ENCODE measurements around the gene PALLD. TPM values are rescaled to one million over a fixed set of nuclear protein-coding genes. Genes with fewer than 3 reads are reported as not detected.

The PALLD gene
- total RNA-seq, 1 donor from 2014 or later, result 45.6 TPM

DNA sequence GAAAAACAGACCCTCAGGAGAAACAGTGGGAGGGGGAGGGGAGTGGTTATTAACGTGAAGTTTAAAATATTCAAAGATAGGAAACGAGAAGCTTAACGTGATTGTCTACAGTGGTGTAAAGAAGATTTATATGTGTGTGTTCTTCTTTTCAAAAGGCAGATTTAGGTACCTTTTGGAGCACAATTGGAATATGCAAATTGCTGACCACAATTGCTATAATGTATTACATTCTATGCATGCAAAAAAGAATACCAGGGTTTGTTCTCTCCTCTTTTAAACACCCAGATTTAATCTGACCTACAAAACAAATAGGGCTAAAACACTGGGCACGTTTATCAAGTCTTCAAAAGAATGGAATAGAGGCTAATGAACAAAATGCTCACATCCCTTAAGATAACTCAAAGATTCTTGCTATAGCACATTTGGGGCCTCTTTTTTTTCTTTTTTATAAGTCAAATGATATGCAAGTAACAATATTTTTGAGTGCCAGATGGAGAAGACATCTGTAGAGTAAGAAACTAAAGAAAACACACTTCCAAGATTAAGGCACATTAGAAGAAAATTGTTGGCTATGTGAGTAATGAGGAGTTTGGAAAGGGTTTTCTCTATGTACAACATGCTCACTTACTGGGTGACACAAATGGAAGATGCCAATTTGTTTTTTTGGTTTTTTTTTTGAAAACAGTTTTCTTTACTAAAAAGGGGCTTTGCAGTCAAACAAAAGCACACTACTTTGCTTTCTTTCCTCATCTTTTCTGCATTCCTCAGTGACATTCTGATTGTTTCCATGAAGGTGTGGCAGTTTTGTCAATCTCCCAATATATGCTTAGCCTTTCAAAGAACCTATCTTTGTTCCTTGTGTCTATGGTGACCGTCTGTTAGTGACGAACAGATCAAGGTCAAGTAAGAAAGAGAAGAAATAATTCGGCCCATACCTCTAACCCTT is 240.3 kb downstream of the PALLD start:
- H3K4me3 ChIP-seq (ENCODE audit: low read depth, low read length), result no peak overlapping the region
- TF ChIP-seq, protein P1, sequence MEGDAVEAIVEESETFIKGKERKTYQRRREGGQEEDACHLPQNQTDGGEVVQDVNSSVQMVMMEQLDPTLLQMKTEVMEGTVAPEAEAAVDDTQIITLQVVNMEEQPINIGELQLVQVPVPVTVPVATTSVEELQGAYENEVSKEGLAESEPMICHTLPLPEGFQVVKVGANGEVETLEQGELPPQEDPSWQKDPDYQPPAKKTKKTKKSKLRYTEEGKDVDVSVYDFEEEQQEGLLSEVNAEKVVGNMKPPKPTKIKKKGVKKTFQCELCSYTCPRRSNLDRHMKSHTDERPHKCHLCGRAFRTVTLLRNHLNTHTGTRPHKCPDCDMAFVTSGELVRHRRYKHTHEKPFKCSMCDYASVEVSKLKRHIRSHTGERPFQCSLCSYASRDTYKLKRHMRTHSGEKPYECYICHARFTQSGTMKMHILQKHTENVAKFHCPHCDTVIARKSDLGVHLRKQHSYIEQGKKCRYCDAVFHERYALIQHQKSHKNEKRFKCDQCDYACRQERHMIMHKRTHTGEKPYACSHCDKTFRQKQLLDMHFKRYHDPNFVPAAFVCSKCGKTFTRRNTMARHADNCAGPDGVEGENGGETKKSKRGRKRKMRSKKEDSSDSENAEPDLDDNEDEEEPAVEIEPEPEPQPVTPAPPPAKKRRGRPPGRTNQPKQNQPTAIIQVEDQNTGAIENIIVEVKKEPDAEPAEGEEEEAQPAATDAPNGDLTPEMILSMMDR (conservative IDR thresholded peaks at IDR 0.05; ENCODE audit: low read depth, low read length), result no peak
- no peak for DNase-seq (ENCODE audit: low read depth)

DNA sequence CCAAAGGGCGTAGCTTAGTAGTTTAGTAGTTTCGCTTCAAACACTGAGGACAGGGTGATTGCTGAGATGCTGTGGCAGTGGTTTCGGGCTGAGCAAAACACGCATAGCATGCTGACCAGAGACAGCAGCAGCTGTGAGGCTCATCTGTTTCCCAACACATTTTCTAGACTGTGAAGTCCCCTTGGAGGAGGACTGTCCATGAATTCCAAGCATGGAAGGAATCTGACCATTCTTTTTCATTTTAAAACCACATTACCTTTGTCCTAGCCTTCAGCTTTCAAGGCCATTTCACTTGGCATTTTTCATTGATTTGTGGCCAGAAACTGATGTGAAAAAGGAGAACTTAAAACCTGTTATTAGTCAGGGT is 240.9 kb downstream of the PALLD start:
- H3K4me3 ChIP-seq (ENCODE audit: low read depth, low read length), result no peak overlapping the region
- DNase-seq (ENCODE audit: low read depth), result no peak
- TF ChIP-seq, protein P1 (conservative IDR thresholded peaks at IDR 0.05; ENCODE audit: low read depth, low read length), result no peak

DNA sequence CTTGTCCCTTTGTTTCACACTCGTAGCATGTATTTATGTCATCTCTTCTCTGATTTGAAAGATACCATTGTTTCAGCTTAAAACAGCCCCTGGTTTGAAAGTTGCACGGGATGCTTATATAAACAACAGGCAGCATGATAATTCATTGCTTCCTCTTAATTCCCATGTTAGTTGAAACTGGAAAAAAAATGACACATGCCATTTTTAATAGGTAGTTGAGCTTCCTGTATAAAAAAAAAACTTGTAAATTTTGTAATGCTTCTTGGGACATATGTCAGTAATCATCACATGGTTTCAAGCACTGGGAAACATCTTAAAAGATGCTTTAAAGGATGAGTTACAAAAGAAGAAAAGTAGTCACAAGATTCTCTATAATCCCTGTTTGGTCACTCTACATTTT is 243.0 kb downstream of the PALLD start:
- DNase-seq (ENCODE audit: low read depth), result no peak
- TF ChIP-seq, protein P1 (conservative IDR thresholded peaks at IDR 0.05; ENCODE audit: low read depth, low read length), result no peak
- no peak overlapping the region for H3K4me3 ChIP-seq (ENCODE audit: low read depth, low read length)

GRCh38 chr4:168740691-168741090 is 243.8 kb downstream of the PALLD start:
- H3K4me3 ChIP-seq (ENCODE audit: low read depth, low read length), result no peak overlapping the region

GRCh38 chr4:168741281-168742173 is 244.7 kb downstream of the PALLD start:
- TF ChIP-seq, protein P1 (conservative IDR thresholded peaks at IDR 0.05; ENCODE audit: low read depth, low read length), result no peak
- DNase-seq (ENCODE audit: low read depth), result no peak
- no peak overlapping the region for H3K4me3 ChIP-seq (ENCODE audit: low read depth, low read length)

More at GRCh38 chr4:168740691-168741090, 243.8 kb downstream of the PALLD start:
- TF ChIP-seq, protein P1 (conservative IDR thresholded peaks at IDR 0.05; ENCODE audit: low read depth, low read length), result no peak
- no peak for DNase-seq (ENCODE audit: low read depth)

DNA sequence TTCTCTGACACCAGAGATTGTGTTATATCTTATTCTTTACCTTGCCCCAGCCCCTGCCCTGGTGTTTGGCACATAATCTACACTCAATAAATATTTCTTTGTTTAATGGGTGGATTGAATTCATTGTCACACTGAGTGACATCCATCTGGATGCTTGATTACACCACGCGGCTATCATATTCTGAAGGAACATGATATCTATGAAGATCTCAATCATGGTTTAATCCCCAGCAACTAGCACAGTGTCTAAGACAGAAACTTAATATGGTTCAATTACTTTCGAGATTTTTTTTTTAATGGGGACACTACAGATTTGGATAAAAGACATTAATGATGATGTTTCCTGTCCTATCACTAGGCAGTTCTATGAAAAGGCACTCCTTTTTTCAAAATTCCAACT is 246.3 kb downstream of the PALLD start:
- H3K4me3 ChIP-seq (ENCODE audit: low read depth, low read length), result no peak overlapping the region
- no peak for DNase-seq (ENCODE audit: low read depth)
- TF ChIP-seq, protein P1 (conservative IDR thresholded peaks at IDR 0.05; ENCODE audit: low read depth, low read length), result no peak

All from epithelial cell of proximal tubule (primary cell).